CD14-positive monocyte (primary cell): ENCODE measurements around the gene ZBTB1. TPM values are rescaled to one million over a fixed set of nuclear protein-coding genes. Genes with fewer than 3 reads are reported as not detected.
A peak's percentile ranks its signal among the peaks of the same experiment; 100 is the strongest.

Source experiments
- DNase-seq, 3 donors: peaks; one replicate each; pipeline ENCODE4 v3.0.0-alpha.2; 2011 to 2022
- H2AFZ ChIP-seq: 2 replicates; pipeline ENCODE4 v1.6.0; 2012; ENCODE audit warnings: mild to moderate bottlenecking, low read depth, low read length, inconsistent platforms; ENCODE audit not compliant: insufficient read depth, poor library complexity, severe bottlenecking
- H3K27ac ChIP-seq, 2 donors: 1 replicate in 1 of 2; 2 replicates in 1 of 2; pipeline ENCODE4 v1.5.1; 2012 to 2013; ENCODE audit warnings: low read length in 2 of 2, control low read depth in 1 of 2, inconsistent platforms in 1 of 2, low read depth in 1 of 2, mild to moderate bottlenecking in 1 of 2
- H3K27me3 ChIP-seq, 2 donors: one replicate each; pipeline versions ENCODE4 v1.6.0 to v1.6.1; 2011 to 2013; ENCODE audit warnings: low read length in 2 of 2; ENCODE audit not compliant: control insufficient read depth in 2 of 2, insufficient read depth in 2 of 2
- H3K36me3 ChIP-seq, 2 donors: replicated peaks in 1 of 2; 1 replicate in 1 of 2; 2 replicates in 1 of 2; pipeline versions ENCODE4 v1.5.1 to v1.6.1; 2012 to 2013; ENCODE audit warnings: low read length in 2 of 2, control low read depth in 1 of 2, inconsistent platforms in 1 of 2, mild to moderate bottlenecking in 1 of 2; ENCODE audit not compliant: insufficient read depth in 2 of 2, control insufficient read depth in 1 of 2
- H3K4me1 ChIP-seq, 2 donors: 1 replicate in 1 of 2; 2 replicates in 1 of 2; pipeline versions ENCODE4 v1.5.1 to v1.6.1; 2012 to 2013; ENCODE audit warnings: low read length in 2 of 2, control low read depth in 1 of 2, inconsistent platforms in 1 of 2, mild to moderate bottlenecking in 1 of 2, moderate library complexity in 1 of 2; ENCODE audit not compliant: insufficient read depth in 2 of 2, control insufficient read depth in 1 of 2
- H3K4me2 ChIP-seq: replicated peaks from 2 replicates; pipeline ENCODE3; 2012; ENCODE audit warnings: low read length, moderate library complexity, mild to moderate bottlenecking; ENCODE audit not compliant: poor library complexity, severe bottlenecking; ENCODE audit errors: extremely low read depth
- H3K4me3 ChIP-seq, 3 experiments: fragments of 200-600 bp in 1 of 3; sonication (generic) in 1 of 3; replicated peaks in 1 of 3; 1 replicate in 2 of 3; 2 replicates in 1 of 3; pipeline ENCODE4 v1.5.1; 2011 to 2013; ENCODE audit warnings: low read length in 3 of 3, mild to moderate bottlenecking in 3 of 3, control low read depth in 2 of 3, low read depth in 2 of 3, inconsistent platforms in 1 of 3, moderate library complexity in 1 of 3
- H3K79me2 ChIP-seq: 2 replicates; pipeline ENCODE4 v1.6.0; 2012; ENCODE audit warnings: mild to moderate bottlenecking, control low read depth, inconsistent platforms, low read length, moderate library complexity; ENCODE audit not compliant: insufficient read depth
- H3K9ac ChIP-seq: 2 replicates; pipeline ENCODE4 v1.6.0; 2017; ENCODE audit warnings: low read length, mild to moderate bottlenecking; ENCODE audit not compliant: insufficient read depth, poor library complexity, severe bottlenecking
- H3K9me3 ChIP-seq, 2 donors: replicated peaks in 1 of 2; 1 replicate in 1 of 2; 2 replicates in 1 of 2; pipeline versions ENCODE4 v1.5.1 to v1.6.1; 2012 to 2013; ENCODE audit warnings: low read length in 2 of 2, control low read depth in 1 of 2; ENCODE audit not compliant: control insufficient read depth in 1 of 2, insufficient read depth in 1 of 2
- H4K20me1 ChIP-seq: 2 replicates; pipeline ENCODE4 v1.6.0; 2012; ENCODE audit warnings: mild to moderate bottlenecking, low read length, control low read depth, moderate library complexity; ENCODE audit not compliant: insufficient read depth
- H3K27ac Mint-ChIP-seq, 7 donors: one replicate each; pipeline ENCODE4 v1.8.0; 2020; ENCODE audit warnings: mild to moderate bottlenecking in 7 of 7, mixed read lengths in 7 of 7, moderate library complexity in 6 of 7, inconsistent platforms in 2 of 7
- H3K27me3 Mint-ChIP-seq, 3 donors: one replicate each; pipeline ENCODE4 v1.8.0; 2021 to 2022; ENCODE audit warnings: low read depth in 3 of 3, mild to moderate bottlenecking in 3 of 3, mixed read lengths in 3 of 3, moderate library complexity in 3 of 3, inconsistent platforms in 1 of 3
- H3K36me3 Mint-ChIP-seq, 2 donors: one replicate each; pipeline ENCODE4 v1.8.0; 2020; ENCODE audit warnings: mixed read lengths in 2 of 2, inconsistent platforms in 1 of 2, mild to moderate bottlenecking in 1 of 2
- H3K4me1 Mint-ChIP-seq: one replicate; pipeline ENCODE4 v1.8.0; 2020; ENCODE audit warnings: mild to moderate bottlenecking, mixed read lengths
- H3K4me3 Mint-ChIP-seq, 2 donors: one replicate each; pipeline ENCODE4 v1.8.0; 2020; ENCODE audit warnings: mild to moderate bottlenecking in 2 of 2, mixed read lengths in 2 of 2, moderate library complexity in 1 of 2
- H3K9me3 Mint-ChIP-seq, 7 donors: one replicate each; pipeline ENCODE4 v1.8.0; 2020 to 2022; ENCODE audit warnings: mixed read lengths in 7 of 7, mild to moderate bottlenecking in 6 of 7, moderate library complexity in 6 of 7, inconsistent platforms in 2 of 7
- WGBS: methylation state at CpG from one replicate; pipeline ENCODE4 v1.1.5; 2013; ENCODE audit warnings: missing lambda C conversion rate; ENCODE audit not compliant: insufficient coverage; 5-methylcytosine and 5-hydroxymethylcytosine counted together
- intact Hi-C, 2 donors: fragments of 100-400 bp; cut with micrococcal nuclease; formaldehyde crosslinking; loops; one replicate each; pipeline versions ENCODE4 v1.15.0 to v1.15.1; 2023
- polyA plus RNA-seq, 3 donors: library from polyadenylated mRNA; depleted of rRNA in 1 of 3; unstranded in 2 of 3; stranded (reverse) in 1 of 3; fragments of 300-500 nt in 2 of 3; fragments of >200 nt in 1 of 3; fragmentation: Illumina TruSeq in 2 of 3; gene quantifications; 1 replicate in 2 of 3; 2 replicates in 1 of 3; pipeline ENCODE4 v1.2.3, GENCODE V29; 2012 to 2021
- TF ChIP-seq, protein P1 (sequence below): fragments of 200-600 bp; IDR thresholded peaks from one replicate; pipeline ENCODE4 v1.8.0; 2022; ENCODE audit warnings: antibody characterized with exemption, mild to moderate bottlenecking

ZBTB1 gene
- polyA plus RNA-seq, 3 donors: 27.7 to 45.4 (median 33.4) TPM

DNA sequence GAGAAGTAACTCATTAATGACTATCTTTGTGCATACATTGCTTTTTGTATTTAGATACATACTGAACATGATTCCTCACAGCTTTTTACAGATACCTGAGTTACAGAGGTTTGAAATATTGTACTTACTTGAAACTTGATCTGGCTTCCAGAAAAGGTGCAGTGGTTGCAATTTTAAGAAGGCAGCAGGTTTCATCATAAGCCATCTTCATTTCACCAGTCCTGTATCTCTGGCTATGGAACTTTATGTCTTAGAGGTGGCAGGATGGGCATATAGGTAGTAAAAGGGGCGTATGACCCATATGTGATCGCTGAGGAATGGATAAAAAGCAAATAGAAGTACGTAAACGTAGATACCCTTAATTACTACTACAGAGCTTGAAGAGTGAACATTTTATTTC is 13.7 kb downstream of the ZBTB1 start:
- H3K27ac Mint-ChIP-seq: peak overlapping the region in 1 of 7 donors; percentile 26
- no peaks in the 10 kb centered on the region for H3K4me1 Mint-ChIP-seq
- DNase-seq: no peak
- Histone ChIP-seq H3K4me2 (no peak overlapping the region), H4K20me1 (peaks cover 100% of the 10 kb centered on the region), H3K9me3 (no peaks in the 10 kb centered on the region), H3K27ac (no peak overlapping the region), H3K27me3 (no peaks in the 10 kb centered on the region), H3K36me3 (peaks cover 19 to 30% of the 10 kb centered on the region in 2 donors), H3K4me1 (no peaks in the 10 kb centered on the region), H3K79me2 (peaks cover 97% of the 10 kb centered on the region), H3K4me3 (no peak overlapping the region), H2AFZ (no peak overlapping the region), H3K9ac (no peak overlapping the region)
- TF ChIP-seq, protein P1, sequence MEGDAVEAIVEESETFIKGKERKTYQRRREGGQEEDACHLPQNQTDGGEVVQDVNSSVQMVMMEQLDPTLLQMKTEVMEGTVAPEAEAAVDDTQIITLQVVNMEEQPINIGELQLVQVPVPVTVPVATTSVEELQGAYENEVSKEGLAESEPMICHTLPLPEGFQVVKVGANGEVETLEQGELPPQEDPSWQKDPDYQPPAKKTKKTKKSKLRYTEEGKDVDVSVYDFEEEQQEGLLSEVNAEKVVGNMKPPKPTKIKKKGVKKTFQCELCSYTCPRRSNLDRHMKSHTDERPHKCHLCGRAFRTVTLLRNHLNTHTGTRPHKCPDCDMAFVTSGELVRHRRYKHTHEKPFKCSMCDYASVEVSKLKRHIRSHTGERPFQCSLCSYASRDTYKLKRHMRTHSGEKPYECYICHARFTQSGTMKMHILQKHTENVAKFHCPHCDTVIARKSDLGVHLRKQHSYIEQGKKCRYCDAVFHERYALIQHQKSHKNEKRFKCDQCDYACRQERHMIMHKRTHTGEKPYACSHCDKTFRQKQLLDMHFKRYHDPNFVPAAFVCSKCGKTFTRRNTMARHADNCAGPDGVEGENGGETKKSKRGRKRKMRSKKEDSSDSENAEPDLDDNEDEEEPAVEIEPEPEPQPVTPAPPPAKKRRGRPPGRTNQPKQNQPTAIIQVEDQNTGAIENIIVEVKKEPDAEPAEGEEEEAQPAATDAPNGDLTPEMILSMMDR: no peak
- H3K9me3 Mint-ChIP-seq: no peaks in the 10 kb centered on the region
- H3K36me3 Mint-ChIP-seq: peaks cover 4 to 6% of the 10 kb centered on the region in 2 donors
- intact Hi-C loops: no loop called here
- no CpG with 5 or more reads among the region's 4 CpGs for WGBS
- no peaks in the 10 kb centered on the region for H3K27me3 Mint-ChIP-seq
- no peak overlapping the region for H3K4me3 Mint-ChIP-seq

GRCh38 chr14:64520699-64521098 is 16.1 kb downstream of the ZBTB1 start:
- TF ChIP-seq, protein P1: no peak
- H3K27ac Mint-ChIP-seq: peak overlapping the region in 1 of 7 donors; percentile 7
- Histone ChIP-seq H3K27ac (no peak overlapping the region), H3K79me2 (peaks cover 79% of the 10 kb centered on the region), H3K4me1 (no peaks in the 10 kb centered on the region), H3K9ac (no peak overlapping the region), H3K9me3 (no peaks in the 10 kb centered on the region), H4K20me1 (peaks cover 98% of the 10 kb centered on the region), H3K36me3 (peaks cover 25 to 38% of the 10 kb centered on the region in 2 donors), H3K4me3 (no peak overlapping the region), H3K27me3 (no peaks in the 10 kb centered on the region), H2AFZ (no peak overlapping the region), H3K4me2 (no peak overlapping the region)
- no peaks in the 10 kb centered on the region for H3K27me3 Mint-ChIP-seq
- no peaks in the 10 kb centered on the region for H3K9me3 Mint-ChIP-seq
- H3K36me3 Mint-ChIP-seq: peaks cover 5 to 12% of the 10 kb centered on the region in 2 donors
- intact Hi-C loops: no loop called here
- no peak overlapping the region for H3K4me3 Mint-ChIP-seq
- DNase-seq: no peak
- H3K4me1 Mint-ChIP-seq: no peaks in the 10 kb centered on the region
- WGBS: no CpG with 5 or more reads among the region's 4 CpGs
